ENCODE results near the gene EN2.
"Not testable (repeated sequence)": the region's sequence is repeated elsewhere in the genome, so short reads cannot be mapped to it uniquely, and the experiment has no call there.

Gene EN2

DNA sequence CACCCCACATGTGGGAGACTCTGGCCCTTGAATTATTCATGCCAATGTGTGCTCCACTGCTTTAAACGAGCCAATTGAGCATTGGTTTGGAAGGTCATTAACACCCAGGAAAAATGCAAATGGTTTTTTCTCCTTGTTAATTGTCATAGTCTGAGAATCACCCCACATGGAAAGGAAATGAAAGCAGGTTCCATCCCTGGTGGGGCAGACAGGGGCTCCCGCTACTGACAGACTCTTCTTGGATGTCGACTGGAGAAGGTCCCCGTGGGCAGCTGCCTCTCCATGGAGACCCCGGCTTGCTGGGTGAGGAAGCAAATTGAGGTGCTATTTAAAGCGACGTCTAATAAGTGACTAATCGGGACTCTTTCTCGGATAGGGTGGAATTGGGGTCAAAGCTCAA lies 32.0 kb upstream of the EN2 start:
- no peak for DNase-seq (ENCODE audit: low read depth, low spot score)

DNA sequence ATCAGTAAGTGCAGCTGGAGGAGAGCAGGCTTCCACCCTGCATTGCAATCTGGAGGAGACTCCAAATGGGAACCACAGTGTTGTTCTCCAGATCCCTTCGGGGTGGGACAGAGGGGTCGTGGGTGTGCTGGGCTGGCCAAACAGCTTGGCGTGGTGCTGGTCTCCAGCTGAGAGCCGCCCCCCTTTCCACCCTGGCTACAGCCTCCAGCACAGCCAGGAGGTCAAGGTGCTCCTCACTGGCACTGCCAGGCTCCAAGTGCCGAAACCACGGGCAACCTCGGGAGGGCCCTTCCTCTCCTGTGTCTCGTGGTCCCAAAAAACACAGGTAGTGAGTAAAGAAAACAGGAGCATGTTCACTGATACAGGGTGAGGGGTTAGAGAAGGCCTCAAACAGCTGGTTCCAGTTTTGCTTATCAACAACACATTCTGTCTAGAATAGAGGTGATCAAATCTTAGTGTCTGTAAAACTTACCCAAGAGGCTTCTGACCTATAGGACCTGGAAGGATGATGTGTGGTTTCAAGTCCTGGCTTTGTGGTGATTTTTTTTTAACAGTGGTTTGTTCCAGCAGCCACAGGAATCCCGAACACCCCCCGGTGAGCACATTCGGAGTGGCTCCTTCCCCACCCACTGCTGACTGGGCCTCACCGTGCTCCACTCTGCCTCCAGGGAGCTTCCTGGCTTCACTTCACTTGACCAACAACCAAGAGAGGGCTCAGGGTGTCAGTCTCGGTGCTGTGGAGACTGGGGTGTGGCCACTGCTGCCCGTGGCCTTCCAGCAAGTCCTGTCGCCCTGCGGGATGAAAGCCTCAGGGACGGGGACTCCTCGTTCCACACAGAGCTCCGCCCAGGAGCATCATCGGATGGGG lies 31.2 kb upstream of the EN2 start:
- DNase-seq (ENCODE audit: low read depth, low spot score), result no peak

DNA sequence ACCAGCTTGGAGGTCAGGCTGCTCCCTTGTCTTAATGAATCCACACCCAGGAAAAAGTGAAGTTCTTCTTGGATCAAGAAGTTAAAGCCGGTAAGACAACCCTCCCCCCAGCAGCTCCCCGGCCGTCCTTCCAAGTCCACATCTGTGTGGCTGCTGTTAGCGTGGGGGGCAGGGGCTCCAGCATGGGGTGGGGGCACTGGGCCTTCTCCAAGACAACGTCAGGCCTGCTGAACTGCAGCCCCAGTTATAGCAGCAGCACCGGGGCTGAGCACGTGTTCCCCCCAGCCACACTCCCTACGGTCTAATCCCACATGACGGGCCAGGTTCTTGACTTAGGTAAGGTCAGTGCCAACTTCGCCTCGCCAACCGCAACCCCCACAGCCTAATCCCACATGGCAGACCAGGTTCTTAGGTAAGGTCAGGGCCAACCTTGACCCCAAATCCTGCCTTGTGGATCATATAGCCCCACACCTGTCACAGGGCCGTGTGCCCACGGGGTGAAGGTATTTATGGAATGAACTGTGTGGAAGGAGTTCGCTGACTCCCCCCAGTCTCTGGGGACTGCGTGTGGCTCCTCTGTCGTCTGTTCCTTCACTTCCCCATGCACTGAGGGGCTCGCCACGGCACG lies 30.4 kb upstream of the EN2 start:
- no peak for DNase-seq (ENCODE audit: low read depth, low spot score)

DNA sequence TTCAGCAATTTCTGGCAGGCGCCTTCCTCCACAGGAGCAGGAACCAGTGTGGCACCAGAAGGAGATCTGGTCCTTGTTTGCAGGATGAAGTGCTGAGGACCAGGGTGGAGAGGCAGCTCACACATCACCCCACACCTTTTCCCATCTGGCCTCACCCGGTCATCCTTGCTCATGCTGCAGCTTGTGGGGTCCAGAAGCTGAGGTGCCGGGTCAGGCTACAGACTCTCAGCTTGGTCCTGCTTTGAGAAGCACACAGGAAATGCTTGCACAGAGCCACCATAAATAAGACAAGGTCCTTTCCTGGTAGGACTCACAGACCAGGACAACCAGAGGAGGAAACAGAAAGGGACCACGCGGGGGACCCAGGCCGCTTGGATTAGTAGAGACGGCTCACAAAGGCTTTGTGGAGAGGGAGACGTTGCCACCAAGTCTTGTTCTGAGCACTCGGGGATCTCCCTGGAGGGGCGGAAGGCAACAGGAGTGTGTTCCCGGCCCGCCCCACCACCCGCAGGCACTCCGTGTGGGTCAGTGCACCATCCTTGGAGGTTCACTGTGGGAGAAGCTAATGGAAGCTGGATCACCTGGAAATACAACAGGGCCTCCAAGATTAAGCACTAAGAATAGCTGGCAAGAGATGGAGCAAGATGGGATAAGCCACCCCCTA lies 29.6 kb upstream of the EN2 start:
- DNase-seq (ENCODE audit: low read depth, low spot score), result no peak

DNA sequence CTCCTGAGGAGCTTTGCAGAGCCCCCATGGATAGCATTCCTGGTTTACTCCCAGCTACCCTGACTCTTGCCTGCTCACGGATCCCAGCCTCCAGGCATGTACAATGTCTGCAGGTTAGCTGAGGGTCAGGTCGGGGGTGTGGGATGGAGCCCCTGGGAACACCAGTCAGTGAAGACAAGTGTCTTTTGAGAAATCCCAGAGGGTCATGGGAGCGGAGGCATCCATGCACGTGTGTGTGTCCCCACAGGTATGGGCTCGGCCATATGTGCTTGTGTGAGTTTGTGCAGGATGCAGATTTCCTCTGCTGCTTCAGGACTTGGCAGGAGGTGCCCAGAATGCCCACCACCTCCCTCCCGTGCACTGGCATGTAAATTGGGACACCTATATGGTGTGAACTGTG lies 28.3 kb upstream of the EN2 start:
- no peak for DNase-seq (ENCODE audit: low read depth, low spot score)

DNA sequence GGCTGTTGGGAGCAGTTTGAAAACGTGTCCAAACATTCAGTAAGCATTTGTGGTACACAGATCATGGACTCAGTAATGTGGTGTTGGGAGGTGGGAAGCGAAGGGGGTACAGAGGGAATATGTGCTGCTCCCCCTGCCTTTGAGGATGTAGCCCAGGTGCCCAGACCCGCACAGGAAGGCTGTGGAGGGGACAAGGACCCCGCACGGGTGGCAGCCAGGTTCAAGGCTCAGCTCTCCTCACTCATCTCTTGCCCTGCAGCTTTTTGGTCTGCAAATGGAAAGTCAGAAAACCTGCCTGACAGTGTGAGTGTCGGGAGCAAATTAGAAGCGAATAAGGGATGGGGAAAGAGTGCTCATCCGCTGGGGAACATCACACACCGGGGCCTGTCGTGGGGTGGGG lies 27.3 kb upstream of the EN2 start:
- DNase-seq (ENCODE audit: low read depth, low spot score), result no peak

DNA sequence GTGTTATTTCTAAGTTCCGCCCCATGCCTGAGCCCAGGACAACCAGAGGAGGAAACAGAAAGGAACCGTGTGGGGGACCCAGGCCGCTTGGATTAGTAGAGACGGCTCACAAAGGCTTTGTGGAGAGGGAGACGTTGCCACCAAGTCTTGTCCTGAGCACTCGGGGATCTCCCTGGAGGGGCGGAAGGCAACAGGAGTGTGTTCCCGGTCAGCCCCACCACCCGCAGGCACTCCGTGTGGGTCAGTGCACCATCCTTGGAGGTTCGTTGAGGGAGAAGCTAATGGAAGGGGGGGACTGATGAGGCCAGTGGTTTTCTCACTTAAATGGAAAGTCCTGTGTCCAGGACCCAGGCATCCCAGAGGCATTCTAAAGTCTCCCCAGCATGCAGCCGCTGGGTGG lies 26.7 kb upstream of the EN2 start:
- no peak for DNase-seq (ENCODE audit: low read depth, low spot score)

DNA sequence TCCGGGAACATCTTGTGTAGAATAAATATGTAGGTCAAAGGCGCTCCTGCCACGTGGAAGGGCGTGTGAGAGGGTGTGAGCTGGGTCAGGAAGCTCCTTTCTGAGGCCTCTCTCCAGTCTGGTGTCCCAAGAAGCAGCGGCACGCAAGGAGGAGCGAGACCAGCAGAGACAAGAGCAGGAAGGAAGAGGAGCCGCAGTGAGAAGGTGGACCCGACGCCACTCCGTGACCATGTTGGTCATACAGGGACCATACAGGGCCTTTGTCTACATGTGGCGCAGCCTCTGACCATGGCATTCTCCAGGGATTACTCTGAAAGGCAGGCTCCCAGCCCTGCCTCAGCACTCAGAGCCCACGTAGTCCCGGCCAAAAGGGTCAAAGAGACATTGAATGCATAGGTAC lies 26.2 kb upstream of the EN2 start:
- DNase-seq (ENCODE audit: low read depth, low spot score), result no peak

DNA sequence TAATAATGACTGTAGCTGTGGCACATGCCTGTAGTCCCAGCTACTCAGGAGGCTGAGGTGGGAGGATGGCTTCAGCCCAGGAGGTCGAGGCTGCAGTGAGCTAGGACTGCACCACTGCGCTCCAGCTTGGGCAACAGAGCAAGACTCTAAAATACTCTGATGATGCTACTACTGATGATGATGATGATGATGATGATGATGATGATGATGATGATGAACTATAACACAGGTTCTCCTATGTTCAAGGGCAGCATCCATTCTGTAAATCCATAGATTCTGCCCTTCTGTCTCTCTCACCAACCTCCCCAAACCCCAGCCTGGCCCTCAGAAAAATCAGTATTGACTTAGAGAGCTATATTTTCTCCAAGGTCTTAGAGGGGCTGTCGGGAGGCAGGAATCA lies 22.8 kb upstream of the EN2 start:
- DNase-seq (ENCODE audit: low read depth, low spot score), result no peak

DNA sequence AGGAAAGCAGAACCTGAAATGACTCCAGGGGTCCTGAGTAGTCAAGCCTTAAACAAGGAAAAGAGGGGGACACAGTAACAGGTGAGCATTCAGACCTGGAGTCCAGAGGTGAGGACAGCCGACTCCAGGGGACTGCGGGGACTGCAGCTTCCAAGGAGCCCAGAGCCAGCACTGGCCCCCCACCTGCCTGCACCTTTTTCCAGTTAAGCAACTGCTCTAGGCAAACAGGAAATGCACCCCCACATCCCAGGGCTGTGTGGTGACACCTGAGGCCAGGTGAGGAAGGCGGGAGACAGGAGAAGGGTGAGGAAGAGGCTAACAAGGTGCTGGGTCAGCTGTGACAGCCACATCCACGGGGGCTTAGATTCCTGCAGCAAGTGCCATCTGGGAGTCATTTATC lies 20.1 kb upstream of the EN2 start:
- no peak for DNase-seq (ENCODE audit: low read depth, low spot score)

DNA sequence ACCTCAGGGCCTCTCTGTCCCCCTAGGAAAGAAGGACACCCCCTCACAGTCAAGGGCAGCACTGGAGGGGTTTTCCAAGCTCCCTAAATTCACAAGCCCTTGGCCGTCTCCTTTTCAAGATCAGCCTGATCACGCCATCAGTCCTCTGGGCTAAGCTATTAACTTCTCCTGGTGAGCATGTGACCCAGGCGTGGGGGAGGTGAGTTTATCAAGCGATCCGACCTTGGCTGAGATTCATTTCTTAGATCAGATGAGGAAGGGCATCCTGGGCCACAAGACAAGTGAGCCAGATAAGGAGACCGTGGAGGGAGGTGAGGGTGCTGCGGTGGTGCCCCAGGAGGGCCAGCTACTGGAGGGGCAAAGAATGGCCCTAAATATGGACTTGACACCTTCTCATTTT lies 19.2 kb upstream of the EN2 start:
- DNase-seq (ENCODE audit: low read depth, low spot score), result no peak

DNA sequence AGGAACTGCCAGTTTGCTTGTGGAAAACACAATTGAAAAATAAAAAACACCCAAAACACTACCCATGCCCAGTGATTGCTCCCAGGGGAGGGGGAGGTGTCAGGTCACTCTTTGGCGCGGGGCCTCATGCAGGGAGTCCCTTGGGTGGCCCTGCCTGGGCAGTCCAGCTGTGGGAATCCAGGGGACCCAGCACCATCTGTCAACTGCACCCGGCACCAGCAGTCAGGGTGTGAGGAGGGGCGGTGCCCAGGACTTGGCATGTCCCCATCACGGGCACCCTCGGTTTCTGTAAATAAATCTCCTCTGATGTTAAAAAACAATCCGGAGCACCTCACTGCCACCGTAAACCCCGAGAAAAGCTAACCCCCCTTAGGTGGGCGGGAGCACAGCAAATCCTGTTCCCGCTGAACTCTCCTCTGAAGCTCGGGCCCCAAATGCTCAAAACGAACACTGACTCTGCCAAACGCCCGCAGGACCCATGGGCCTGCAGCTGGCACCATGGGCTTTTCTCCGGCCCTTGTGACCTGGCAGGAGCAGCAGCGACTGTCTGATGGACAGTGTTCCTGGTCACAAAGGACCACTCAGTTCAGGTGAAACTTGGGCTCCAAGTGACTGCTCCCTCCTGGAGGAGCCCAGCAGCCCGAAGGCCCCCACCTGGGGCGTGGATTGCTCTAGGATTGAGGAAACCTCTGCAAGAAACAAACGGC lies 18.5 kb upstream of the EN2 start:
- no peak for DNase-seq (ENCODE audit: low read depth, low spot score)

DNA sequence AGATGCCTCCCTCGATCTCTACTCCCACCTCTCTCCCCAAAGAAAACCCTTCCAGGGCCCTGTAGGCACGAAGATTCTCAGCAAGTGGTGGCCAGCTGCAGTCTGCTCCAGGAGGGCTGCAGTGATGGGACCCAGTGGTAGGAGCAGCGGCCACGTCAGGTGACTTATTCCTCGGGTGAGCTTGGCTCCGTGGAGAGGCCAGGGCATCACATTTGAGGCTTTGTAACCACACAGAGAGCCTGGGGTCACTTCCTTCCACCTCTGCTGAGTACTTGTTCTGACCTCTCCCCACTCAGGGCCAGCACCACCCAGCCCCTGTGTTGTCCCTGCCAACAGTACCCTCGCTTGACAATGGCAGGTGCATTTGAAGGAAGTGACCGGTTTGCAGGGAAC lies 17.9 kb upstream of the EN2 start:
- no peak for DNase-seq (ENCODE audit: low read depth, low spot score)

DNA sequence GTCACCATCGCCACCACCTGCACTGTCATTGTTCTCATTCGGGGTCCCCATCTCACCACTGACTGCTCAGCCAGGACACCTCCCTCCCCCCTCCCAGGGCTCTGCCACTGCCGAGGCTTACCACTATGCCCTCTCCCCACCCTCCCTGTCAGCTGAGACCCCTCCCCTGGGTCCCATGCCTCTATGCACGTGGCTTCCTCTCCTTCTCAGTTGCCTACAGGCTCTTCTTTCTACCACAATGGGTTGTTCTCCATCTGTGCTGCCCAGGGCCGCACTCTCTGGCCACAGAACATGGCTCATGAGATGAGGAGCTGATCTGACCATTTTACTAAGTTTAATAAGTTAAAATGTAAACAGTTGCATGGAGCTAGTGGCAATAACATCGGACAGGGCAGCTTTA lies 16.1 kb upstream of the EN2 start:
- DNase-seq (ENCODE audit: low read depth, low spot score), result no peak

DNA sequence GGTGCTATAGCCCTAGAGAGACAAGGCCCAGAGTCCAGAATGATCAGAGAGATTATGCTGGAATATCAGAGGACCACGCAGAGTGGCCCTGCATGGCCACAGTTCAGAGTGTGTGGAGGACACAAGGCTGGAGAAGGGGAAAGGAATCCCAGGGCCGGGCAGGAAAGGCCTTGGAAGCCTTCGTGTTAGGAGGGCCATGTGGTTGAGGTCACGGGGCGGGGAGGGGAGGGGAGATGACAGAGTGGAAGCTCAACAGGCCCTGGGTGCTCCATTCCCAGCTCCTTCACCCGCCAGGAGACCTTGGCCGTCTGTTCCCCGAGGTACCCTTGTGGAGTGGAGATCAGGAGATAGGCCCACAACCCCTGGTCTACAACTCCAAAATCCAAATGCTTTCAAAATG lies 13.2 kb upstream of the EN2 start:
- no peak for DNase-seq (ENCODE audit: low read depth, low spot score)

DNA sequence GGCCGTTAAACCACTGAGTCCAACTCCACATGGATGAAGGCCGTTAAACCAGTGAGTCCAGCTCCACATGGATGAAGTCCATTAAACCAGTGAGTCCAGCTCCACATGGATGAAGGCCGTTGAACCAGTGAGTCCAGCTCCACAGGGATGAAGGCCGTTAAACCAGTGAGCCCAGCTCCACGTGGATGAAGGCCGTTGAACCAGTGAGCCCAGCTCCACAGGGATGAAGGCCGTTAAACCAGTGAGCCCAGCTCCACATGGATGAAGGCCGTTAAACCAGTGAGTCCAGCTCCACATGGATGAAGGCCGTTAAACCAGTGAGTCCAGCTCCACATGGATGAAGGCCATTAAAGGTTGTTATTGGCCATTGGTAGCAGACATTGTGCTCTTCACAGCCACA lies 12.3 kb upstream of the EN2 start:
- DNase-seq (ENCODE audit: low read depth, low spot score), result not testable (repeated sequence)

DNA sequence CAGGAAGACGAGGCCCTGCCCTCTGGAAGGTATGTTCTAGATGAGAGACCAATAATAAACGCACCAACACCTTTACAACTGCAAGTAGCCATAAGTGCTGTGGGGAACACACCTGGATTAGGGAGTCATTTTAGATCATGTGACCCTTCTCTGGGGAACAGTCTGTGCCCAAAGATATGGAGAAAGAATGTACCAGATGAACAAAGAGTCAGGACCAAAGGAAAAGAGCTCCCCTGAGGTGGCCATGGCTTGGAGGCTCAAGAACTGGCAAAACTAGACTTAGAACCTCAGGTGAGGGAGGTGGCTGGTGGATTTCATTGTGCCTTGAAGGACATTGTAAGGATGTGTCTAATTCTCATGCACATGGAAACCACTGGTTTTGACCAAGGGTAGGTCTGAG lies 10.3 kb upstream of the EN2 start:
- no peak for DNase-seq (ENCODE audit: low read depth, low spot score)

DNA sequence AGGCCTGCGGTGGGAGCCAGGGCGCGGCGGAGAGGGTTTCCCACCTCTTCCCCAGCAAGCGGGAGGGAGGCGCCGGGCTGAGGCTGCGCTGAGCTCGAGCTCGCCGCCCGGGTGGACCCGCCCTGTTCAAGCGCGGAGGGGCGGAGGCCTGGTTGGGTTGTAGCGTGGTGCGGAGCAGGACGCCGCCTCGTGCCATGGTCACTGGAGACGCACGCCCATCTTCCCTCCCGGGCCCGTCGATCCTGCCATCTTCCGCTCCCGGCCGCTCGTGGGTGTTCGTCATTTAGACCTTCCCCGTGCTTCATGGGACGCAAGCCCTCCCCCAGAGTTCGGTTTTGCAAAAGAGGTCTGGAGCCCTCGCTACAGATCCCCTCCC lies 9.3 kb upstream of the EN2 start:
- DNase-seq (ENCODE audit: low read depth, low spot score), result no peak

DNA sequence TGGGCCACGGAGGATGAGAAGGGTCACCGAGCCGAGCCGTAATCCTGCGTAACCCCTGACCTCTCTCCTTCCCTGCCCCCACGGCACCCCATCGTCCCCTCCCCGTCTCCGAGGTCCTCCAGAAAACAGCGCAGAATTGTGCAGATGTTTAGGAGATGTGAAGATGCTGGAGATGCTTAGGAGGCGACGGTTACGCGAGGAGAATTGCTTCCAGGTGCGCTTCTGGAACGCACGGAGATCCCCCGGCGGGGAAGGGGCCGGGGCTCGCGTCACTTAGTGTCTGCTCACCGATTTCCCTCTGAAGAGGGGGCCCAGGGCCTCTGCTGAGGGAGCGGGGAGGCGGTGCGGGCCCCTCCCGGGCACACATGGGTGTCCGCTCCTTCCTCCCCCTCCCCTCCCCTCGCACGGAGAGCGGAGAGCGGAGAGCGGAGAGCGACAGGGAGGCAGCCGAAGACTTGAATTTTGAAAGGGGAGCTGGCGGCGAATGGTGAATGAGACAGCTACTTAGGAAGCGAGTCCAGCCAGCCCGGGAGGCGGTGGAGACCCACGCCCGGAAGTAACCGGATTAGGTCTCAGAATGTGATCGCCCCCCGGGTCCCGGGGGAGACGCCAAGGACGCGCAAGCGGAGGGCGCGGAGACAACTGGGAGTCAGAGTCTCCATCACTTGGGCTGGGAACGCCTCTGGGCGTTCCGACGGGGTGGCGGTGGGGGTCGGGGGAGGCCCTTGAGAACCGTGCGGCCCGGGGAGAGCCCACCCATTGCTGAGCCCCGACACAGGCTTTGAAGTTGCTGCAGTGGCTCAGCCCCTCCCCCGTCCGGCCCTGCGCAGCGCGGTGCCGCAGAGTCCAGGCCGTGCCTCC lies 8.7 kb upstream of the EN2 start:
- DNase-seq (ENCODE audit: low read depth, low spot score), result no peak

DNA sequence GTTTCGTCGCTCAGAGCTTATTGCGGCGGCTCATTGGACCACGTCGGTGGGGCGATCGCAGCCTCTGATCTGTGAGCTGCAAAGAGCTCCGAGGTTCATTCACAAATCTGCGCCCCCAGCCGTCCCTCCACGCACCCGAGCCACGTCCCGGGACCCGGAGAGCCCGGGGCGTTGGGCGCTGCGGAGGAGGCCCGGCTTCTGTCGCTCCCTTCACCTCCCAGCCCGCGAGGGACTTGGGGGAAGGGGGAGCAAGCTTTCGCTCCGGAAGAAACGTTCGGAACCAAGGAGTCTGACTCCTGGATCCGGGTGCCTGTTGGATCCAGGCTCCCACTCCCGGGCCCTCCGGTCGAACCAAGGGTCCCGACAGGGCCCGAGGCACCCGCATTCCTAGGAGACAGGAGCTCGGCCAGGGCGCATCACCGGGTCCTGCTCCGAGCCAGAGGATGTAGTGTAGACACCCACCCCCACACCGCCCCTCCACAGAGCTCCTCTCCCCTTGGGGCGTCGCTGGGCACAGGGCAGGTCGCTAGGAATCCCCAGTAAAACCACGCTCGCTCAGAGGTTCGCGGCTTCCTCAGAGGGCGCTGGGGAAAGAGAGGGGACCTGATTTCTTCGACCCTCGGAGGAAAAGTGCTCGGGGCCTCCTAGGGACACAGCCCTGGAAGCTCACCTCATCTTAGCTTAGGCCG lies 7.9 kb upstream of the EN2 start:
- no peak for DNase-seq (ENCODE audit: low read depth, low spot score)

DNA sequence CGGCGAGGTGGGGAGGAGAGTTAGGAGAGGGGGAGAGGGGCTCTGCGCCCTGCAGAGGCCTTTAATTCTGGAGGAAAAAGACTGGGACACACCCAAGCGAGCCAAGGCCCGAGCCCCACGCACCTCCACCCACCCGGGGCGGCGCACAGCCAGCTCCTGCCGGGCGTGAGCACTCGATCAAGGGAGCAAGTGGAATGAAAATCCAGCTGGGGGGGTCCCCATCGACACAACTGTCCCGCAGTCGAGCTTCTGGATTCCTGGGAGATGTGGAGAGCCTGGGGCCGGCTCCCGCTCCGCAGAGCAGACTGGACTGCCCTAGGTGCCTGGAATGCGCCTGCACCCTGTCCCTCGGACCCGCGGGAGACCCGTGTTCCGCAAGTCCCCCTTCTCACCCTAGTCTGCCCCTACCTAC lies 7.4 kb upstream of the EN2 start:
- no peak for DNase-seq (ENCODE audit: low read depth, low spot score)

Data from astrocyte of the hippocampus (primary cell).